DOHH2 (cell line): Measurements from ENCODE around the gene CRYBG1.

Source experiments
- EZH2phosphoT487 ChIP-seq: fragments of 200-600 bp; sonication (generic); IDR thresholded peaks from 2 replicates; pipeline ENCODE4 v1.6.1; 2017; ENCODE audit warnings: borderline replicate concordance, mild to moderate bottlenecking, antibody characterized with exemption, low read length, moderate library complexity, mixed read lengths
- TF ChIP-seq, protein P1 (sequence below): fragments of 200-600 bp; sonication (generic); IDR thresholded peaks from one replicate; pipeline ENCODE4 v1.5.1; 2014; ENCODE audit warnings: antibody characterized with exemption, mild to moderate bottlenecking, low read depth, low read length; ENCODE audit not compliant: poor library complexity, severe bottlenecking

DNA sequence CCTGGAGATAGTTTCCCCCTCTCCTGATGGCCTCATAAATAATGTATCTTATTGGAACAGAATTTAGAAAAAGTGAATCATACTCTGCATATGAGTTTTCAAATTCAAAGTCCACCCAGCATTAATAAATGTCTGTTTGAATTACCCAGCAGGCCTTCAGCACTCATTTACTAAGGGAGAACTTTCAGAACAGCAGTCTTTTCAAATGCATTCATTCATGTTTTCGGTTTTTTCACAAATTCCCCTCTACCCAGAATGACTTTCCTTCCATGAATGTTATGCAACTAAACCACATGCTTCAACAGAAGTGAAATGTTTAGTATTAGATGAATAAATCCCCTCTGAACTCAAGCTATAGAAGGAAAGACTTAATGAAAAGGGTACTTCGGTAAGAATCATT is 176.3 kb downstream of the CRYBG1 start:
- TF ChIP-seq EZH2phosphoT487: no peak
- TF ChIP-seq, protein P1, sequence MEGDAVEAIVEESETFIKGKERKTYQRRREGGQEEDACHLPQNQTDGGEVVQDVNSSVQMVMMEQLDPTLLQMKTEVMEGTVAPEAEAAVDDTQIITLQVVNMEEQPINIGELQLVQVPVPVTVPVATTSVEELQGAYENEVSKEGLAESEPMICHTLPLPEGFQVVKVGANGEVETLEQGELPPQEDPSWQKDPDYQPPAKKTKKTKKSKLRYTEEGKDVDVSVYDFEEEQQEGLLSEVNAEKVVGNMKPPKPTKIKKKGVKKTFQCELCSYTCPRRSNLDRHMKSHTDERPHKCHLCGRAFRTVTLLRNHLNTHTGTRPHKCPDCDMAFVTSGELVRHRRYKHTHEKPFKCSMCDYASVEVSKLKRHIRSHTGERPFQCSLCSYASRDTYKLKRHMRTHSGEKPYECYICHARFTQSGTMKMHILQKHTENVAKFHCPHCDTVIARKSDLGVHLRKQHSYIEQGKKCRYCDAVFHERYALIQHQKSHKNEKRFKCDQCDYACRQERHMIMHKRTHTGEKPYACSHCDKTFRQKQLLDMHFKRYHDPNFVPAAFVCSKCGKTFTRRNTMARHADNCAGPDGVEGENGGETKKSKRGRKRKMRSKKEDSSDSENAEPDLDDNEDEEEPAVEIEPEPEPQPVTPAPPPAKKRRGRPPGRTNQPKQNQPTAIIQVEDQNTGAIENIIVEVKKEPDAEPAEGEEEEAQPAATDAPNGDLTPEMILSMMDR: no peak
